Measurements from ENCODE around the gene TENM4.

GRCh38 chr11:79025622-79026021 lies 415.2 kb downstream of the TENM4 start:
- TF ChIP-seq CTCF (IDR thresholded peaks at IDR 0.05; ENCODE audit: low read depth, low read length, missing input control) (no peak), SP1 (IDR thresholded peaks at IDR 0.05) (no peak), GABPA (IDR thresholded peaks at IDR 0.05 in 1 of 2, conservative IDR thresholded peaks at IDR 0.05 in 1 of 2) (no peak), REST (IDR thresholded peaks at IDR 0.05) (no peak), FOXA1 (IDR thresholded peaks at IDR 0.05) (no peak)
